Mucosa of rectum (tissue), 2 donors: Measurements from ENCODE around the gene LUZP1.

ENCODE experiments used
- H3K27ac ChIP-seq, 2 donors: one replicate each; pipeline ENCODE4 v1.7.0; 2013; ENCODE audit warnings: inconsistent platforms in 2 of 2, low read depth in 2 of 2, low read length in 2 of 2
- H3K27me3 ChIP-seq, 2 donors: one replicate each; pipeline ENCODE4 v1.7.0; 2013; ENCODE audit warnings: low read length in 2 of 2; ENCODE audit not compliant: control insufficient read depth in 2 of 2, insufficient read depth in 2 of 2
- H3K36me3 ChIP-seq, 2 donors: one replicate each; pipeline ENCODE4 v1.7.0; 2013; ENCODE audit warnings: low read length in 2 of 2; ENCODE audit not compliant: control insufficient read depth in 2 of 2, insufficient read depth in 2 of 2
- H3K4me1 ChIP-seq, 2 donors: one replicate each; pipeline ENCODE4 v1.7.0; 2013; ENCODE audit warnings: low read length in 2 of 2, mild to moderate bottlenecking in 1 of 2; ENCODE audit not compliant: control insufficient read depth in 2 of 2, insufficient read depth in 2 of 2
- H3K4me3 ChIP-seq, 2 donors: one replicate each; pipeline ENCODE4 v1.7.0; 2013; ENCODE audit warnings: low read length in 2 of 2
- H3K9ac ChIP-seq, 2 donors: one replicate each; pipeline ENCODE4 v1.7.0; 2013; ENCODE audit warnings: low read length in 2 of 2, low read depth in 1 of 2, mild to moderate bottlenecking in 1 of 2
- H3K9me3 ChIP-seq, 2 donors: one replicate each; pipeline ENCODE4 v1.7.0; 2013; ENCODE audit warnings: low read length in 2 of 2; ENCODE audit not compliant: control insufficient read depth in 2 of 2
- donor health status: healthy.
- donor health status: Normal muscosa, but diverticular disease.

LUZP1 gene

DNA sequence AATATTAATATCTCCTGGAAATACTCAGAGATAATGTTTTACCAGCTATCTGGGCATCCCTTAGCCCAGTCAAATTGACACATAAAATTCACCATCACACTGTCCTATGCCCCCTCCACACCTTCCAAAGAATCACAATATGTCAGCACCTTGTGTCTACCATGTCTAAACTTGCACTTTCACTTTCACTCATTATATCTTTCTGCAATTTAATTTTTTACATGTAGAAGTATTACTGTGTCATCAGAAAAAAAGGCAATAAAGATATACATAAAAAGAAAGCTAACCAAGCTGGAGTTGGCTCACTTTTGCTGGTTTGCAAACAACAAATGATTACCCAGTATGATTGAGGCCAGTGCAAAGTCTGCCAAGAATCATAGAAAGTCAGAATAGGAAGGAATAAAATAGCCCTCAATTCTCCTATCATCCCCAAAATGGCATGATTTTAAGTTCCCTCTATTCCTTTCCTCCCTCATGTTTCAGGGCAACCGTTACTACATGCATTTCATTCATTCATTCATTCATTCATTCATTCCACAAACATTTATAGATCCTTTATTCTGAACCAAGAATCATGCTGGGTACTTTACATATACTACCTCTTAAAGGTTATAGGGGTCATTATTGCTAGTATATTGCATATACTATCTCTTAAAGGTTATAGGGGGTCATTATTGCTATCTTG, 5.9 kb upstream of the LUZP1 start:
- Histone ChIP-seq H3K27ac (peak overlapping the region; percentile 21 to 29), H3K4me1 (peaks cover 20 to 25% of the 10 kb centered on the region in 2 donors), H3K4me3 (no peak overlapping the region), H3K27me3 (no peaks in the 10 kb centered on the region), H3K36me3 (no peaks in the 10 kb centered on the region), H3K9me3 (no peaks in the 10 kb centered on the region), H3K9ac (no peak overlapping the region)

DNA sequence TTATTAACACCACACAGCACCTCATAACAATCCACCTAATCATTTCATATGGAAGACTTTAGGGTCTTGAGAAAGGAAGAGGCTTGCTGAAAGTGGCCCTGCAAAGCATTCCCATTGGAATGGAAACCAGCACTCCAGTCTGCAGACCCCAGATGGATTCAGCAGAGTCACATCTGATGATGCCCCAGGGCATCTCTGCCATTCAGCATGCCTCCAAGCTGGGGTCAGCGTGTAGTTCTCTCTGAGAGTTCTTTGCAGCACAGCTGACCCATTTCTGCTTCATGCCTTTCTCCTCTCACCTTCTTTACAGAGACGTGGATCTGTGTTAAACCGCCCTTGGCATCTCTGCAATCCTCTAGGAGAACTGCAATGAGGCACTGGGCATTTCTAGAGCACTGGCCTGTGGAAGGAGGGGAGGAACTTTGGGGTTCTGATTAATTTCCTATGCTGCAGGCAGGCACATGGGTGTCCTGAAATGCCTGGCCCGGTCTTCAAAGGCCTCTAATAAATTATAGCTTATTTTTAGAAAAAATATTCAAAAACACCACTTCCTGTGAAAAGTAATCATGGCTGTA, 2.6 kb upstream of the LUZP1 start:
- peaks cover 22 to 23% of the 10 kb centered on the region in 2 donors for H3K4me1 ChIP-seq
- H3K9ac ChIP-seq = no peak overlapping the region
- H3K27me3 ChIP-seq = no peaks in the 10 kb centered on the region
- no peak overlapping the region for H3K27ac ChIP-seq
- no peaks in the 10 kb centered on the region for H3K9me3 ChIP-seq
- H3K36me3 ChIP-seq = no peaks in the 10 kb centered on the region
- H3K4me3 ChIP-seq = no peak overlapping the region

DNA sequence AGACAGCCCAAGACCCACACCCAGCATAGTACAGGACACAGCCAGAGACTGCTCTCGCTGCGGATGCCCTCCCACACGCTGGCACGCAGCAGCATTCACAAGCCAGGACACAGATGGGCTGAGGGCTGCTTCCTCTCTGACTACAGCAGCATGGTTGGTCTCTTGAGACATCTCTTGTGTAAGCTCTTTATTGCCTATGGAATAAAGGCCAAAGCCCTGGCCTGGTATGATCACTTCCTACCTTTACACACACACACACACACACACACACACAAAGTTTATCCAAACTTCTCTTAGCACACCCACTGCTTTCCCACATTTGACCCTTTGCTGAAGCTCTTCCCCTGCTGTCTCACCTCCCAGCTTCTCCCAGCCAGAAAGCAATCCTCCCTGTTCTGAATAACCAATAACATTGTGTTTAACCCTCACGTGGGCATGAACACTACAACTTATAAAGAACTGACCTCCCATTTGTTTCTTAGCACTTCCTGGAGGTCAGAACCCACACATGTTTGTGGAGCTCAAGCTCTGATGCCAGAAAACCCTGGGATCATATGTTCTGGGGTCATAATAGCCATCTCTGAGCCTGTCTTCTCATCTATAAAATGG, 1.2 kb upstream of the LUZP1 start:
- Histone ChIP-seq H3K27me3 (no peaks in the 10 kb centered on the region), H3K36me3 (no peaks in the 10 kb centered on the region), H3K4me3 (peak overlapping the region; percentile 13 to 45), H3K27ac (peak overlapping the region; percentile 54 to 93), H3K4me1 (peaks cover 12% of the 10 kb centered on the region in 2 donors), H3K9me3 (no peaks in the 10 kb centered on the region), H3K9ac (no peak overlapping the region)

DNA sequence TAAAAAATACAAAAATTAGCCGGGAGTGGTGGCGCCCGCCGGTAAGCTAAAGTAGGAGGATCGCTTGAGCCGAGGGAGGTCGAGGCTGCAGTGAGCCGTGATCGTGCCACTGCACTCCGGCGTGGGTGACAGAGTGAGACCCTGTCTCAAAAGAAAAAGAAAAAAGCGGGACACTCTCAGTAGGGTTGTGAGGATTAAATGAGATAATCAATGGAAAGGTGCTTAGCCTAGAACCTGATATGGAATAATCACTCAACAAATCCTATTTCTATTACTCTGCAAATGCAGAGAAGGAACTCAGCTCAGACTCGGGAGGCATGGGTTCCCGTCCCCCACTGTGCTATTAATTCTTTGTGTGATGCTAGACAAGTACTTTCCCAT, 529 bp upstream of the LUZP1 start:
- H3K9me3 ChIP-seq = no peaks in the 10 kb centered on the region
- H3K4me1 ChIP-seq = peaks cover 10 to 12% of the 10 kb centered on the region in 2 donors
- H3K4me3 ChIP-seq = peak overlapping the region in 1 of 2 donors; percentile 45
- no peaks in the 10 kb centered on the region for H3K27me3 ChIP-seq
- peak overlapping the region; percentile 68 to 93 for H3K27ac ChIP-seq
- H3K36me3 ChIP-seq = no peaks in the 10 kb centered on the region
- peak overlapping the region in 1 of 2 donors; percentile 53 for H3K9ac ChIP-seq

DNA sequence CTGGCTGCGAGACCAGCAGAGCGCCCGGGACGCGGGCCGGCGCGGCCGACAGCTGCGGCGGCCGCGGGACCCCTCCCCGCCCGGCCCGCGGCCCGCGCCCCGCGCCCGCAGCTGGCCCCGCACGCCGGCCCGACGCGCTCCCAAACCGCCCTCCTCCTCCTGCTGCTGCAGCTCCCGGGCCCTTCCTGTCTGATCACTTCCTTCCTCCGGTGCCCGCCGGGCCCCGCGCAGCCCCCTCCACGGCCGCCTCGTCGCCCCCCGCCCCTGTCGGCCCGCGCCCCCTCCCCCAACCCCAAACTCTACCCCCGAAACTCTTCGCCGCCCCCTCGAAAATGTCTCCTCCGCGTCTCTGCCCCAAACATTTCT, 594 bp downstream of the LUZP1 start:
- Histone ChIP-seq H3K36me3 (no peaks in the 10 kb centered on the region), H3K27me3 (no peaks in the 10 kb centered on the region), H3K4me1 (peaks cover 10 to 12% of the 10 kb centered on the region in 2 donors), H3K27ac (peak overlapping the region; percentile 93 to 94), H3K9me3 (no peaks in the 10 kb centered on the region), H3K9ac (peak overlapping the region; percentile 92 to 96), H3K4me3 (peak overlapping the region; percentile 74 to 92)

DNA sequence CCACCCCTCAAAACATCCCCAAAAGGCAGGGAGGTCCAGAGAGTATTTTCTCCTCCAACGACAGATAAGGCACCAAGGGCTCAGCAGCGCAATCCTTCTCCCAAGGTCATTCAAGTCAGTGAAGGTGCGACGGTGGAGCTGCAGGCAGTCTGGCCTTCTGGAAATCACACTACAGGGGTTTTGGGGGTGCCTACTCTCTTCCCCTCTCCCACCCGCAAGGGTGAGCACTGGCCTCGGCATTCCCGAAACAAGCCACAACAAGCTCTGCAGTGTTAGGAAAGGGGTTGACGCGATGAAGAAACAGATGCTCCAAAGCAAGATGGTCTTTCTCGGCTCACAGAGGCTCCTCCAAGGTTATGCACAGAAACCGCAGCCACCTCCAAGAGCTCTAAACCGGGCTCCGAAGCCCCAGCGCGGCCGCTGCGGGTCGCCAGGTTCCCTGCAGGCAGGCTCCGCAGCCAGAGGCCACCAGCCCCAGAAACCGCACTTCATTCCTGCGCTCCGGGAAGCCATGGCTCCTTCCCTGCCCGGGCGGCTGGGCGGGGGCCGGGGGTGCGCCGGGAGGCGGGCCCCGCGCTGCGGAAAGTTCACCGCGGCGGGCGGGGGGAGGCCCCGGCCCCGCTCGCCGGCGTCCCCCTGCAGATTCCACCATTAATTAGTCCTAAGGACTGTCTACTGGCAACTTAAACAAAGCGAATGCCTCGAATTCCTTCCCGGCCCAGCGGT, 1.1 kb downstream of the LUZP1 start:
- Histone ChIP-seq H3K27me3 (no peaks in the 10 kb centered on the region), H3K36me3 (no peaks in the 10 kb centered on the region), H3K4me3 (peak overlapping the region; percentile 74 to 92), H3K9me3 (no peaks in the 10 kb centered on the region), H3K27ac (peak overlapping the region; percentile 93 to 94), H3K9ac (peak overlapping the region; percentile 82 to 96), H3K4me1 (peaks cover 10 to 12% of the 10 kb centered on the region in 2 donors)

DNA sequence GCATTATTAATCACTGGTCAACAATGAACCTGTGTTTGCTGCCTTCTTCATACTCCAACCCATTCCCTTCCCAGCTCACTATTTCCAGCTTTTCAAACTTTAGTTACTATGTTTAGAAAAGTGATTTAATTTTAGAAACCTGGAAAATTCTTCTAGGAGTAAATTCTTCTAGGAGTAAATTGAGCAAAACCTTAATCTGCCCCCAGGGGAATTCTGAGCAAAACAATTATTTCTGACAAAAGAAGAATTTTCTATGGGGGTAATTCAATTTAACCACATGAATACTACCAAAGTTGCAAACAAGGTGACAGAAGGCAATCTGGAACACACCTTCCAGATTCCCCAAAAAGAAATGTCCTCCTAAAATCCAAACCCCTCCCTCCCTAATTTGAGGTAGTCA, 1.8 kb downstream of the LUZP1 start:
- Histone ChIP-seq H3K9ac (peak overlapping the region; percentile 82 to 96), H3K36me3 (no peaks in the 10 kb centered on the region), H3K27me3 (no peaks in the 10 kb centered on the region), H3K4me3 (peak overlapping the region; percentile 74 to 92), H3K4me1 (peaks cover 10 to 12% of the 10 kb centered on the region in 2 donors), H3K9me3 (no peaks in the 10 kb centered on the region), H3K27ac (peak overlapping the region; percentile 93 to 94)

DNA sequence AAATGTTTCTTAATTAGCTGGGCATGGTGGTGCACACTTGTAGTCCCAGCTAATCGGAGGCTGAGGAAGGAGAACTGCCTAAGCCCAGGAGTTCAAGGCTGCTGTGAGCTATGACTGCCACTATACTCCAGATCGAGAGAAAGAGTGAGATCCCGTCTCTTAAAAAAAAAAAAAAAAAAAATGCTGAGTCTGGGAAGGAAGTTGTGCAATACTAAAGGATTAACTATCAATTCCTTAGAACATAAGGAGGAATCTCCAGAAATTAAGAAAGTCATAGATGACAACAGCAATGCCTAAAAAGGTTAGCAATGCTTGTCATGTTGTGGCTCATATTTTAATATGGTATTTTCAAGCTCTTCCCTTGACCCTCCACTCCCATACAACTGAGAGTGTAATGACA, 5.3 kb downstream of the LUZP1 start:
- no peak overlapping the region for H3K9ac ChIP-seq
- no peak overlapping the region for H3K27ac ChIP-seq
- H3K27me3 ChIP-seq = no peaks in the 10 kb centered on the region
- H3K4me1 ChIP-seq = peaks cover 2 to 5% of the 10 kb centered on the region in 2 donors
- H3K36me3 ChIP-seq = no peaks in the 10 kb centered on the region
- peak overlapping the region in 1 of 2 donors; percentile 4 for H3K4me3 ChIP-seq
- H3K9me3 ChIP-seq = no peaks in the 10 kb centered on the region

DNA sequence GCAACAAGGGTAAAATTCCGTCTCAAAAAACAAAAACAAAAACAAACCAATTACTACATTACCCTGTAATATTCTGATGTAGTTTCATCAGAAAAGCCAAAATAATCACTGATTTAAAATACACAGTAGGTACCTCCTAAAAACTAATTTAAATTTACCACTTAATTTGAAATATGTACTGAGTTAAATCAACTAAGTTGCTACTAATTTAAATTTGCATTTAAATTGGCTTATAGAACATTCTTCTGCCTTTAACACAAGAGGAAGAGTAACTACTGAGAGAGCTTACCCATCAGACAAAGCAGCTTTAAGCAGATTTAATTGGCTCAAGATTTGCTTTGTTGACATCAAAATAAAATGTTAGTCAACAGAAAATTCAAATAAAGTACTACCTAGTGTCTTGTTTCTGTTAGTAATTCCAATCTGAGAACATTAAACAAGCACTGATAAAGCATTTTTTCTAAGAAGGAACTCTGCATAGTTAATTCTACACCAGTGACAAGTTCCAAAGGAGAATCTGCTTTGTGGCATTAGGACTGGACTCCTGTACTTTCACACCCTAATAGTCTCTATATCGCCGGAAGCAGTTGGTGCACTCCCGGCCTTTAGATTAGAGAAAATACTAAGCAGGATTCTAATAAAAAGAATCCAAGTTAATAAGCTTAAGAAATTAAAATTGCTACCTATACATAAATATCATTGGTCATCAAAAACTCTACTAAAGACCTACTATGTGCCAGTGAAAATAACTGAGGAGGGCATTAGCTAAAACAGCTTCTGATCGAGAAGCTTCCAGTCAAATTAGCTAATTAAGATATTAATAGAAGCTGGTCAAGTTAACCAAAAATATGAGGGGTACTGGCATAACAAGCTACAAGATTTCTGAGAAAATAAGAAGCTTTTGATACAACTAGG, 8.4 kb downstream of the LUZP1 start:
- H3K9ac ChIP-seq = no peak overlapping the region
- no peaks in the 10 kb centered on the region for H3K9me3 ChIP-seq
- H3K4me3 ChIP-seq = no peak overlapping the region
- H3K27me3 ChIP-seq = no peaks in the 10 kb centered on the region
- no peak overlapping the region for H3K27ac ChIP-seq
- peaks cover 0 to 6% of the 10 kb centered on the region in 2 donors for H3K4me1 ChIP-seq
- no peaks in the 10 kb centered on the region for H3K36me3 ChIP-seq
